Measurements from ENCODE around the gene UBE2N.
"Not testable (repeated sequence)": the region's sequence is repeated elsewhere in the genome, so short reads cannot be mapped to it uniquely, and the experiment has no call there.

UBE2N gene

GRCh38 chr12:93402333-93403311 is 39.1 kb downstream of the UBE2N start:
- H3K27ac ChIP-seq (ENCODE audit: low read length), result no peak overlapping the region
- DNase-seq (ENCODE audit: low read depth, low spot score), result no peak
- no peak overlapping the region for H3K4me3 ChIP-seq (ENCODE audit: low read length)
- H3K36me3 ChIP-seq (ENCODE audit: control insufficient read depth, insufficient read depth, low read length), result no peaks in the 10 kb centered on the region
- no peaks in the 10 kb centered on the region for H3K27me3 ChIP-seq (ENCODE audit: control insufficient read depth, insufficient read depth, low read length)
- no peaks in the 10 kb centered on the region for H3K9me3 ChIP-seq (ENCODE audit: control insufficient read depth, insufficient read depth, low read length)
- no CpG with 5 or more reads among the region's 11 CpGs for WGBS (ENCODE audit: insufficient coverage, insufficient read length)
- no peaks in the 10 kb centered on the region for H3K4me1 ChIP-seq (ENCODE audit: control insufficient read depth, insufficient read depth, low read length)

- DNase-seq (ENCODE audit: low read depth, low spot score); H3K4me3 ChIP-seq (ENCODE audit: low read length); H3K4me1 ChIP-seq (ENCODE audit: control insufficient read depth, insufficient read depth, low read length); H3K27me3 ChIP-seq (ENCODE audit: control insufficient read depth, insufficient read depth, low read length); H3K36me3 ChIP-seq (ENCODE audit: control insufficient read depth, insufficient read depth, low read length); H3K27ac ChIP-seq (ENCODE audit: low read length); H3K9me3 ChIP-seq (ENCODE audit: control insufficient read depth, insufficient read depth, low read length): not testable (repeated sequence)
- WGBS (ENCODE audit: insufficient coverage, insufficient read length), result no CpG with 5 or more reads among the region's 5 CpGs
Measured at GRCh38 chr12:93399183-93399863, 42.4 kb downstream of the UBE2N start.

GRCh38 chr12:93397412-93397811 is 44.3 kb downstream of the UBE2N start:
- Histone ChIP-seq H3K4me3 (ENCODE audit: low read length) (no peak overlapping the region), H3K36me3 (ENCODE audit: control insufficient read depth, insufficient read depth, low read length) (no peaks in the 10 kb centered on the region), H3K9me3 (ENCODE audit: control insufficient read depth, insufficient read depth, low read length) (no peaks in the 10 kb centered on the region), H3K4me1 (ENCODE audit: control insufficient read depth, insufficient read depth, low read length) (no peaks in the 10 kb centered on the region), H3K27me3 (ENCODE audit: control insufficient read depth, insufficient read depth, low read length) (no peaks in the 10 kb centered on the region), H3K27ac (ENCODE audit: low read length) (no peak overlapping the region)
- no CpG with 5 or more reads among the region's 12 CpGs for WGBS (ENCODE audit: insufficient coverage, insufficient read length)
- no peak for DNase-seq (ENCODE audit: low read depth, low spot score)

- no peaks in the 10 kb centered on the region for H3K9me3 ChIP-seq (ENCODE audit: control insufficient read depth, insufficient read depth, low read length)
- H3K27ac ChIP-seq (ENCODE audit: low read length), result no peak overlapping the region
- no peak overlapping the region for H3K4me3 ChIP-seq (ENCODE audit: low read length)
- H3K27me3 ChIP-seq (ENCODE audit: control insufficient read depth, insufficient read depth, low read length), result no peaks in the 10 kb centered on the region
- H3K4me1 ChIP-seq (ENCODE audit: control insufficient read depth, insufficient read depth, low read length), result no peaks in the 10 kb centered on the region
- DNase-seq (ENCODE audit: low read depth, low spot score), result no peak
- H3K36me3 ChIP-seq (ENCODE audit: control insufficient read depth, insufficient read depth, low read length), result no peaks in the 10 kb centered on the region
- WGBS (ENCODE audit: insufficient coverage, insufficient read length), result no CpG with 5 or more reads among the region's 2 CpGs
Measured at GRCh38 chr12:93393425-93393824, 48.3 kb downstream of the UBE2N start.

- Histone ChIP-seq H3K4me1 (ENCODE audit: control insufficient read depth, insufficient read depth, low read length) (no peaks in the 10 kb centered on the region), H3K27ac (ENCODE audit: low read length) (no peak overlapping the region), H3K9me3 (ENCODE audit: control insufficient read depth, insufficient read depth, low read length) (no peaks in the 10 kb centered on the region), H3K27me3 (ENCODE audit: control insufficient read depth, insufficient read depth, low read length) (no peaks in the 10 kb centered on the region), H3K4me3 (ENCODE audit: low read length) (no peak overlapping the region), H3K36me3 (ENCODE audit: control insufficient read depth, insufficient read depth, low read length) (no peaks in the 10 kb centered on the region)
- no peak for DNase-seq (ENCODE audit: low read depth, low spot score)
- whole genome bisulfite sequencing (ENCODE audit: insufficient coverage, insufficient read length), result no CpG with 5 or more reads among the region's 5 CpGs
Measured at GRCh38 chr12:93390549-93391297, 51.0 kb downstream of the UBE2N start.

- WGBS (ENCODE audit: insufficient coverage, insufficient read length), result no CpG with 5 or more reads among the region's 5 CpGs
- Histone ChIP-seq H3K27me3 (ENCODE audit: control insufficient read depth, insufficient read depth, low read length) (no peaks in the 10 kb centered on the region), H3K4me1 (ENCODE audit: control insufficient read depth, insufficient read depth, low read length) (no peaks in the 10 kb centered on the region), H3K4me3 (ENCODE audit: low read length) (no peak overlapping the region), H3K36me3 (ENCODE audit: control insufficient read depth, insufficient read depth, low read length) (no peaks in the 10 kb centered on the region), H3K27ac (ENCODE audit: low read length) (no peak overlapping the region), H3K9me3 (ENCODE audit: control insufficient read depth, insufficient read depth, low read length) (no peaks in the 10 kb centered on the region)
- no peak for DNase-seq (ENCODE audit: low read depth, low spot score)
Measured at GRCh38 chr12:93390031-93390430, 51.7 kb downstream of the UBE2N start.

- Histone ChIP-seq H3K36me3 (ENCODE audit: control insufficient read depth, insufficient read depth, low read length) (no peaks in the 10 kb centered on the region), H3K4me1 (ENCODE audit: control insufficient read depth, insufficient read depth, low read length) (no peaks in the 10 kb centered on the region), H3K4me3 (ENCODE audit: low read length) (no peak overlapping the region), H3K9me3 (ENCODE audit: control insufficient read depth, insufficient read depth, low read length) (no peaks in the 10 kb centered on the region), H3K27me3 (ENCODE audit: control insufficient read depth, insufficient read depth, low read length) (no peaks in the 10 kb centered on the region), H3K27ac (ENCODE audit: low read length) (no peak overlapping the region)
- no CpG with 5 or more reads among the region's 2 CpGs for WGBS (ENCODE audit: insufficient coverage, insufficient read length)
- DNase-seq (ENCODE audit: low read depth, low spot score), result no peak
Measured at GRCh38 chr12:93387780-93388179, 54.0 kb downstream of the UBE2N start.

- not testable (repeated sequence) for H3K4me1 ChIP-seq (ENCODE audit: control insufficient read depth, insufficient read depth, low read length); H3K4me3 ChIP-seq (ENCODE audit: low read length); H3K27ac ChIP-seq (ENCODE audit: low read length); H3K27me3 ChIP-seq (ENCODE audit: control insufficient read depth, insufficient read depth, low read length); H3K9me3 ChIP-seq (ENCODE audit: control insufficient read depth, insufficient read depth, low read length); DNase-seq (ENCODE audit: low read depth, low spot score); H3K36me3 ChIP-seq (ENCODE audit: control insufficient read depth, insufficient read depth, low read length)
- WGBS (ENCODE audit: insufficient coverage, insufficient read length), result no CpG with 5 or more reads among the region's 5 CpGs
Measured at GRCh38 chr12:93381976-93382437, 59.7 kb downstream of the UBE2N start.

- Histone ChIP-seq H3K36me3 (ENCODE audit: control insufficient read depth, insufficient read depth, low read length) (no peaks in the 10 kb centered on the region; the same call in 1 of the 2 replicates), H3K27ac (ENCODE audit: low read length) (no peak overlapping the region), H3K9me3 (ENCODE audit: control insufficient read depth, insufficient read depth, low read length) (no peaks in the 10 kb centered on the region), H3K4me1 (ENCODE audit: control insufficient read depth, insufficient read depth, low read length) (peaks cover 2% of the 10 kb centered on the region; the same call in 1 of the 2 replicates), H3K4me3 (ENCODE audit: low read length) (no peak overlapping the region), H3K27me3 (ENCODE audit: control insufficient read depth, insufficient read depth, low read length) (no peaks in the 10 kb centered on the region)
- no peak for DNase-seq (ENCODE audit: low read depth, low spot score)
- no CpG with 5 or more reads among the region's 5 CpGs for WGBS (ENCODE audit: insufficient coverage, insufficient read length)
Measured at GRCh38 chr12:93381161-93381975, 60.4 kb downstream of the UBE2N start.
